DMS153 treated with DMSO at 0.1 percent for 48 hours (cell line): Measurements from ENCODE around the gene RBMS1.

ENCODE experiments used
- DNase-seq: peaks from one replicate; lab custom pipeline; 2025; ENCODE audit not compliant: unreplicated experiment; lab: John Stamatoyannopoulos, UW

Gene RBMS1

DNA sequence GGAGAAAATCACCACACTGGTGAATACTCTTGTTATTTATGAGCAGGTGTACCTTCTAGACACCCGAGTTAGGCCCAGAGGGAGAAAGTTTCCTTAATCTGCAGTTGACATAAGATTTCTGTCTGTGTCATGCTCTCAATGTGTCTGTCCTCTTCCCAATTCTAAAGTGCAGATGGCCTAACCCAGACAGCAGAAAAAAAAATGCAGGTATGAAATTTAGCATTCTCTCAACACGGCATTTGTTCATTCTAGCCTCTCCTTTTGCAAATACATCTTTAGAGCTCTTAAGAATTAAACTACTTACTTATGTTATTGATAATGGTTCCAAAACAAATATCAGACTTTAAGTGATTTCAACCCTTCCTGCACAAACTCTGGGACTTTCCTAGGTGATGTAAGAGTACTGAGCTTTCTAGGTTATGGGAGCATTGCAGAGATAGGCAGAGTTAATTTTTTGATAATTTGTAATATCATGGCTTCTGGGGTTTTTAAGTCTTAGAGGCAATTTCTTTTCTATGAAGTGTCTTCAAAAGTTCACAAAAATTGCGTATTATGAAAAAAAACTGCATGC lies 260.6 kb downstream of the RBMS1 start:
- no peak for DNase-seq

DNA sequence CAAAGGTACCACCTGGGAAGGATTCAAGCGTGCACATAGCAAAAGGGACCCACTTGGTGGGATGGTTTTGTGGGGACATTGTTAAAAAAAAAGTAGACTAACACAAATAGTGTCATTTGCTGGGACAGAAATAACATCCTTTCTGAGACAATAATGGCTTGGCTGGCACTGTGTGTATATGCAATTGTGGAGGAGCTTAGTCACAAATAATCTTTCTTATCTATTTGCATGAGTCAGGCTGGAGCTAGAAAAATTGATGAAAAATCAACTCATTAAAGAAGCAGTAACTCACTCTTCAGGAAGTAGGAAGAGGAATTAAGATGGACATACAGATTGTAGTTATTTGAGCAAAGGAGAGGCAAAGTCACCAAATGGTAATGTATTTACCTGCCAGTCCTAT lies 264.0 kb downstream of the RBMS1 start:
- no peak for DNase-seq

DNA sequence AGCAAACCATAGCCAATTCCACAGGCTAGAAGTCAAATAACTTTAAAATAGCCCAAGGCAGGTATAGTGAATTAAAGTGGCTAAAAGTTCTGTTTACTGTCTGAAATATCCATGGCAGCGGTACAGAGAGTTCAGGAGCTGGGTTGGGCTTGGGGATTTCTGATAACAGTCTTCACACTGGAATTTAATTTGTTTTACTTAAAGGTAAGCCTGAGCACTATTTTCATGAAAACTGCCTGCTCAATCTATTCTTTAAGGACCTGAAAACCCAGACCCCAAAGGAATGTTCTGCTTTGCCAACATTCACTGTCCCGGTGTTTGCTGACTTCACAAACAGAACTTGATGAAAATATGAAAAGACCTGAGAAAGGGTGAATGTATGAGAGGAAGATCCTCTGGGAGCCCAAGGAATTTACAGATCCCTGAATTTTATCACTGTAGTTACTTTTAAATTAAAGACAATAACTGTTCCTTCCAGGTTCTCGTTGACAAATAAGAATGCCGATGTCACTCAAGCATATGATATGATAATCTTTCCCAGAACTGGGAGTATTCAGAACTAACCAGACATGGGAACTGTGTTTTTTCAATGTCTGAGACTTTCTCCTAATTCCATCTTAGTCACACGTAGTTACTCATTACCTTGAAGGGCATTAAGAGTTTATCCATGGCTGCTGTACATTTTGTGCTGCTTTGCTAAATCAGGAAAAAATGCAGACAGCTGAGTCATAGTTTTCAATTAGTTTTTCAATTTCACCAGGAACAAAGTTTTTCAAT lies 265.3 kb downstream of the RBMS1 start:
- DNase-seq, result no peak

DNA sequence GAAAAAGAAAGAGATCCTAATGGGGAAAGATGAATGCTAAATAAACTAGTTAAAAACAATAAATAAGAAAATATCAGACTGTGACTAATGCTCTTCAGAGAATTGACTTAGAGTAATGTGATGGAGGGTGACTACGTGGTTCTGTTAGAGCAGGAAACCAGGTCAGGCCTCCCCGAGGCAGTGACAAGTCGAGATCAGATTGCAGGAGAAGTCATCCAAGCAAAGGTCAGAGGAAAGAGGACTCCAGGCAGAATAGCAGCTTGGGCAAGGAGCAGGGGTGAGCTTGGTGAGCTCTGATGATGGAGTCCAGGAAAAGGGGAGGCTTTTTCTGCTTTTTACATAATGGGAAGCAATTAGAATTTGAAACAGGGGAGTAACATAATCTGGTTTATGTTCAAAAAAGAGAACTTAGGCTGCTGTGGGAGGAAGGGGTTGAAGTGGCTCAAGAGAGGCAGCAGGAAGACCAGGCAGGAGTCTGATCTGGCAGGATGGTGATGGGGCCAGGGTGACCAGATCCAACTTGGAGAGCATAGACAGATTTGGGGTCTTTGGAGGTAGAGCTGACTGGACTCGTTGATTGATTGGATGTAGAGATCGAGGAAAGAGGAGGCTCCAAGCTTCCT lies 266.2 kb downstream of the RBMS1 start:
- no peak for DNase-seq

DNA sequence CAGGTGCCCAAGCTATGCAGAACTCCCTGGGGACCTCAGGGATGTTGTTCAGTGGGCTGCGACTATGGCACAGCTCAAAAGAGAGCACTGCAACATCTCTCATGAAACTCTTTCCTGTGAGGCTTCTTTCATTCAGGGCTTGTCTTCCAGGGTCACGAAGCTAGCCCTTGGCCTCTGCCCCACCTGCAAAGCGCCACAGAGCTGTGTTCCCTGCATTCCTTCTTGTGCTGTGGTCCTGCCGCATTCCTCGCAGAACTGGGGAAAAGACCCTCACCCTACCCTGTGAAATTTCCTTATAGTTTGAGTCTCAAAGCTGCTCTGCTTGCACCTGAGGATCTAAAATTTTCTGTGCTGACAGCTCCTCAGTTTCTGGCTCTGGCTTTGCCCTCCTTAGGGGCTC lies 267.2 kb downstream of the RBMS1 start:
- DNase-seq, result no peak

DNA sequence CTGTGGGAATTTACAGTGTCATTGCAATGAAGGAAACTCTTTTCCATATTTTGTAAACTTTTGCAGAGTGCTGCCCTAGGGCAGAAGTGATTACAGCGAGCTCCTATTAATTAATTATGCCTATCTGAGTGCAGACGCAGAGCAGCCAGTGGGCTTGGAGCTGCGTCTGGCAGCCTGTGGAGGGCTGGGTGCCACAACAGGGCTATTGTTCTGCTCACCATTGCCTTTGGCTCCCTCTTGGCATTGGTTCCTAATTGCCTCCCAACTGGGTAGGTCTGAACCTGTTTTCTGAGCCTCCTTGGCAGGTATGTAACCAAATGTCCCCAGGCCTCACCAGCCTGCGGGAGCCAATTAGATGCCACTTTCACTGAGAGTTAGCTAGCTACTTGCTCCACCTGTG lies 267.9 kb downstream of the RBMS1 start:
- no peak for DNase-seq

DNA sequence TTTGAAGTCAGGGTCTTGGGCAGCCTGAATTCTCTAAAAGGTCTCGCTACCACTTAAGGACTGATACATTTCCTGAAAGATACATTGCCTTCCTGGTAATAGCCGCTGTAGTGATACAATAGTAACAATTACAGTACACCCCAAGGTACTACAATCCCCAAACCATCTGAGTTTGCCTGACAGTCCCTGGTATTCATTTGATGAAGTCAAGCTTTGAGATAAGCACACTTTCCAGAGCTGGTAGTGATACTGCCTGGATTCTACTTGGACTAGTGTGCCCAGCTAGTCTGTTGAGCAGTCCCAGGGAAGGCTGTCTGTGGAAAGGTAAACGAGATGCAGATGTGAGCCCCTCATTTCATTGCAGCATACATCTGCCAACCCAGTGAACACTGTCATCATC lies 269.1 kb downstream of the RBMS1 start:
- no peak for DNase-seq

DNA sequence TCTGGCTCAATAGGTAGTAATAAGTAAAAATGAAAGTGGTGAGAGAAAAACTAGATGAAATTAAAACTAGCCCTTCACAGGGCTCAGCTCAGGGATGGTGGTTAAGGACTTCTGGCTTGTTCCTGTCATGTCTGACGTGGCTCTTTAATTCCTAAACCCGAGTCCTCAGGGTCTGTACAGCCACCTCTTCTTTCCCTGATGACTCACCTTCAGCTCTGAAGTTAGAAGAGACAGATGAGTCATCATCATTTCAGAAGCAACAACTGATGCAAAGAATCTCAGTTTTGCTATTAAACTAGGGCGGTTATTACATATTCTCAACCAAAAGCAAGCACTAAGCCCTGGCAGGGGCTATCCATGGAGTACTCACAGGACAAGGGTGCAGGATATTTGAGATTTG lies 269.5 kb downstream of the RBMS1 start:
- DNase-seq, result no peak

DNA sequence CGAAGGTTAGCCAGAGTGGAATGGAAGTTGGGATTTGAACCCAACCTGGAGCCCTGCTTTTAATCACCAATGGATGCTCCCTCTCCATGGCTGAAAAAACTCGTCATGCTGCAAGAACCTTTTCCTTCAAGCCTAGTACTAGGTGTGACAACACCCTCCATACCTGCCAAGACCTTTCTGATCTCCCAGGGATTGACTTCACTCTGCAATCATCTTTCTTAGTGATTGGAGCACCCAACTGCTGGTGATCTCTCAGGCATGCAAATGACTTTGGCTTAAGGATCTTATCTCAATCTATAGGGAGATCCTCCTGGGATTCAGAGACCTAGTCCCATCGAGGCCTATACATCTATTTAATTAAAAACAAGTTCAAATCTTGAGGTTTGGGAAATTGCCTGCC lies 270.0 kb downstream of the RBMS1 start:
- DNase-seq, result no peak

DNA sequence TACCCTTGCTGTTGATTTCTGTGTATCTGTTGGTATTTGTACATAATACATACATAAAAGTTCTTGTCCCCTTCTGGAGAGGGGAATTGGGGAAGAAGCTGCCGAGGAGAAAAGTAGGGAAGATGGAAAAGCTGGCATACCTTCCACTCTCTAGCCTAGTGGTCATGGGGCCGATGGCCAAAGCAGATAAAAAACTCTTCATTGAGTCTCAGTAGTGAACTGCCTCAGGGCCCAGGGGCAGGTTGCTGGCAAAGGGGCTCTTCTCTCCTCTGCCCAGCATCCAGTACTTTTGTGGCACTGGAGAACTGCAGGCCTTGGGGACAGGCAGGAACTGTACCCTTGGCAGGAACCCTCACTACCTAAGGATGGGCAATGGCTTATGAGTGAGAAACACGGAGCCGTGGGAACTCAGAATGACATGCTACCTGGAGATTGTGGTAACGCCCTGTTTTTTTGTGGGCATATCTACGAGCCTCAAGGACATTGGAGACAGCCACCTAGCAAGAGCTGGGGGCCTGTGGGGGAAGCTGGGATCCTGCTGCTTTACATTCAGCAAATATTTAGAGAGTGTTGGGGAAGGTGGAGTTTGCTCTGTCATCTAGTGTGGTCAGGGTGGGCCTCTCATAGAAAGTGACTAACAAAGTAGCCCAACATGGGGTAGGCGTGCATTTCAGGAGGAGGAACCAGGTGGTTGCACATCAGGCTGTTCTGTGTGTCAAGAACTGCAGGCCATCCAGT lies 270.9 kb downstream of the RBMS1 start:
- no peak for DNase-seq
